HG03045 (cell line): Measurements from ENCODE around the gene ZSCAN10.
"Not testable (repeated sequence)": the region's sequence is repeated elsewhere in the genome, so short reads cannot be mapped to it uniquely, and the experiment has no call there.

Source experiments
- ATAC-seq: cut with Tn5 transposase; IDR thresholded peaks from one replicate; pipeline ENCODE4 v1.9.1; 2021; ENCODE audit warnings: mild to moderate bottlenecking, moderate library complexity; ENCODE audit not compliant: unreplicated experiment

The ZSCAN10 gene

DNA sequence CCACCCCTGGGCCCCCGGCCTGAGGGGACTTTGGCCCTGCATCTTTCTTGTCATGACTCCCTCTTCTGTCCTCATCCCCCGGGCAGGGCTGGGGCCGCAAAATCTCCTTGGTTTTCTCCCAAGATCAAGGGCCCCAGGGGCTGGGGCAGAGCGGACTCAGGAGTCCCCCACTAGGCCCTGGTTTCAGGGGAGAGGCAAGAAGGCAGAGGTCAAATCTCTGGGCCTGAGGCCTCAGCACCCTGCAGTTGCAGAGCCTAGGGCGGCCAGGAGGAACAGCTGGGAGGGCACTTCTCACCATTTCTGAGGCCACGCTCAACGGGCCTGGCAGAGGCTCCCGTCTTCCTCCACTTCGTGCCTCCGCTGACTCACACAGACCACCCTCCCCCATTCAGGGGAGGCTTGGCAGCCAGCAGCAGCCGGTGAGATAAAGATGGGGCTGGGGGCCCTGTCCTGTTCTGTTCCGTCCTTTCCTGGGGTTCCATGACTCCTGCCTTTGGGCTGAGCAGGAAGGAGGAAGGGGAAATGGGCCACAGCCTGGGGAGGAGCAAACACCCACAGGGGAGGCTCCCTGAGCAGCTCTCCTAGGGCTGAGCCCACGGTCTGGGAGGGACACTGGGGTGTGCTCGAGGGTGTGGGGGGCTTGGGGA is 12.4 kb downstream of the ZSCAN10 start:
- no peak for ATAC-seq

DNA sequence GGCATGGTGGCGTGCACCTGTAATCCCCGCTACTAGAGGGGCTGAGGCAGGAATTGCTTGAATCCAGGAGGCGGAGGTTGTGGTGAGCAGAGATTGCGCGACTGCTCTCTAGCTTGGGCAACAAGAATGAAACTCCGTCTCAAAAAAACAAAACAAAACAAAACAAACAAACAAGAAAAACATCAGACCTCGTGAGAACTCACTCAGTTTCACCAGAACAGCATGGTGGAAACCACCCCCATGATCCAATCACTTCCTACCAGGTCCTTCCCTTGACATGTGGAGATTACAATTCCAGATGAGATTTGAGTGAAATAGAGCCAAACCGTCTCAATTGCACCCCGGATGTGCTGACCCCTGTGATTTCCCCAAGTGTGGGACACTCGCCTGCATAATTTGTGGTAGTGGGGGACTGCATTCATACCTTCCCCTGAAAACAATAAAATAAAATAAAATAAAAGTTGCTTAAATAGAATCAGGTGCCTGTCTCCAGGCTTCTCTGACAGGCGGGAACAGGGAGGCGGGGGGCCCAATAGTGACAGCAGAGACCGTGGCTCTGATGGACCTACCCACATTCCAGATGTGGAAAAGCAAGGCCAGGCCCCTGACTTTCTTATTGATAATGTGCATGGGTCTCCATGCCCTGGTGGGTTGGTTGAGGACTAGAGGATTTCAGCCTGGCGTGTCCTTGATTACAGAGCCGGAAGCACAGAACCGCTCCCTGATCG is 13.1 kb downstream of the ZSCAN10 start:
- ATAC-seq = no peak

DNA sequence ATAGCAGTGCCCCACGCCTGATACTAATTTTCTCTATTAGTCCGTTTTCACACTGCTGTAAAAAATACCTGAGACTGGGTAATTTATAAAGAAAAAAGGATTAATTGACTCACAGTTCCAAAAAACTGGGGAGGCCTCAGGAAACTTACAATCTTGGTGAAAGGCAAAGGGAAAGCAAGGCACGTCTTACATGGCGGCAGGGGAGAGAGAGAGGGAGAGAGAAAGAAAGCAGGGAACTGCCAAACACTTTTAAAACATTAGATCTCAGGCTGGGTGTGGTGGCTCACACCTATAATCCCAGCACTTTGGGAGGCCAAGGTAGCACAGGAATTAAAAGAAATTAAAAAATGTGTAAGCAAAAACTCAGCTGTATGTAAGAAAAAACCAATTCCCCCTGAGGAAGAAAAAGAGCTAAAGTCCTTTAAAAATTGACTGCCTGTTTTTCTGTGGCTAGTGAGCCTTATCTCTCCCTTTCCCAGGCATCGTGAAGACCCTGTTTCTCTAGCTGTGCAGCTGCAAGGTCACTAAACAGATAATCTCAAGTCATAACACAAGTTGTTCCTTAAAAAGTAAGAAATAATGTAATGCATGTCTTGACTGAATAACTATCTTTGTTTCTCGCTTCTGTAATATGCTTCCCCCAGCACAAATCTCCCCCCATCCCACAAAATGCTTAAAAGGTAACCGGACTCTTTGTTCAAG is 14.0 kb downstream of the ZSCAN10 start:
- no peak for ATAC-seq

DNA sequence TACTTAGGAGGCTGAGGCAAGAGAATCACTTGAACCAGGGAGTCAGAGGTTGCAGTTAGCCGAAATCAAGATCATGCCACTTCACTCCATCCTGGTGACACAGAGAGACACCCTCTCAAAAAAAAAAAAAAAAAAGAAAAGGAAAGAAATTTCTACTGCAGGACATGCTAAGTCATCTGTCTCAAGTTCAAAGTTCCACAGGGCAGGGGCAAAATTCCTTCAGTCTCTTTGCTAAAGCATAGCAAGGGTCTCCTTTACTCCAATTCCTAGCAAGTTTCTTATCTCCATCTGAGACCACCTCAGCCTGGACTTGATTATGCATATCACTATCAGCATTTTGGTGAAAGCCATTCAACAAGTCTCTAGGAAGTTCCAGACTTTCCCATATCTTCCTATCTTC is 14.6 kb downstream of the ZSCAN10 start:
- no peak for ATAC-seq

GRCh38 chr16:3083408-3083807 is 15.7 kb downstream of the ZSCAN10 start:
- not testable (repeated sequence) for ATAC-seq

- not testable (repeated sequence) for ATAC-seq
Observed at GRCh38 chr16:3081957-3082356, 17.1 kb downstream of the ZSCAN10 start.

GRCh38 chr16:3080024-3080423 is 19.1 kb downstream of the ZSCAN10 start:
- ATAC-seq = no peak

GRCh38 chr16:3076577-3076976 is 22.5 kb downstream of the ZSCAN10 start:
- ATAC-seq = no peak

DNA sequence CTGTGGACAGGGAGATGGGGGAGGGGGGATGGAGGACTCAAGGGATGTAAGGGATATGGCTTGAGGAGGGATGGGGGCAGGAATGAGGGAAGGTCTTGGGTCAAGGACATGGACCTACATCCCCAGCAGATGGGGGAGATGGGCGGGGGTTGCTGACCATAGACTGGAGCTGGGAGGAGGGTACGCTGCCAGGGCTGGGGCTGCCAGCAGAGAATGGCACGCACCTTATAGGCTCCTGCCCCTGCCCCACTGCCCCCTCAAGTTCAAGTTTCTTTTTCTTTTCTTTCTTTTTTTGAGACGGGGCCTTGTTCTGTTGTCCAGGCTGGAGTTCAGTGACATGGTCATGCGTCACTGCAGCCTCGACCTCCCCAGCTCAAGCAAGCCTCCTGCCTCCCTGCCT is 23.1 kb downstream of the ZSCAN10 start:
- not testable (repeated sequence) for ATAC-seq

GRCh38 chr16:3075523-3075915 is 23.6 kb downstream of the ZSCAN10 start:
- ATAC-seq = no peak

DNA sequence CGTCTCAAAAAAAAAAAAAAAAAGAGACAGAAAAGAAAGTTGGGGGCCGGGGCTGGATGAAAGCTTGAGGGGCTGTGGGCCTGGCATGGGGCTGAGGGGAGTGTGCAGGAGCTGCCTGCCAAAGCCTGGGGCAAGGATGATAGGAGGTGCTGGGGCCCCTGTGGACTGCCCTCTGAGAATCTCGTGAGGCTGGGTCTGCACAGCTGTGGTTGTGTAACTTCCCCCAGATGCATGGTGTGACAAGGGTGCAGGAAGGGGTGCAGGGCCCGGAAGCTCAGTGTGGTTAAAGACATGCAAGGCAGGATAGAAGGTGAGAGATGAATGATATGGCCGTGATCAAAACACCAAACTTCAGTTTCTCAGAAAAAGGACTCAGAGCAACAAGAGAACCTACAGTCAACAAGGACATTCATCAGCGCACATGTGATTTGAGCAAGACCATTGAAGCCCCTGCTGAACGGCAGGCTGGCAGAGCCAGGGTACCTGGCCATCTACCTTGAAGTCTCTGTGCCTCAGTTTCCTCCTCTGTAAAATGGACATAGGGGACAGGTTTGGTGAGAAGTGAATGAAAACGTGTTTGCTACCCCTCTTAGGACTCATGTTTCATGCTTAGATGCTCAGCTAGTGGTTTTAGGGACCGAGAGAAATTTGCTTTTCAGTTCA is 24.1 kb downstream of the ZSCAN10 start:
- no peak for ATAC-seq

- ATAC-seq = no peak
Observed at GRCh38 chr16:3073448-3073847, 25.6 kb downstream of the ZSCAN10 start.

DNA sequence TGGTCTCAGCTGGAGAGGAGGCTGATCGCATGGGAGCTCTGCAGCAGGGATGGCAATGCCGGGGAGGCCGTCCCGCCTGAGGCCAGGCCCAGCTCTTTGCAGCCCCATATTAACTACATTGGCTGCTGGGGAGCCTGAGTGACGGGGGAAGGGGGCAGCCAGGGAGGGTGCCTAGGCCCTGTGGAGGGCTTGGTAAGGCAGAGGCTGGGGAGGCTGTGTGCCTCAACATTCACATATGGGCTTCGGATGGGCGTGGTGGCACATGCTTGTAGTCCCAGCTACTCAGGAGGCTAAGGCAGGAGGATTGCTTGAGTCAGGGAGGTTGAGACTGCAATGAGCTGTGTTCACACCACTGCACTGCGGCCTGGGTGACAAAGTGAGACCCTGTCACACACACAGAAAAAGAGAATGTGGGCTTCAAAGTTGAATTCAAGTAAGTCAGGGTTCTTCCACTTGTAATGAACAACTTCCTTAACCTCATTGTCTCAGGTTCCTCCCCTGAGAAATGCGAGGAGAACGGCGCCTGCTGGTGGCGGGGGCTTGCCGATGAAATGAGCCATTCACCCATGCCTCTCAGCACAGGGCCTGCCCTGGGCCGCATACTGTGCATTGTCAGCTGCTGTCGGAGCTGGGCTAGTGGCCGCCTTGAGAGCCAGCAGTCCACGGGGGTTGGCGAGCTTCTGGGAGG is 26.4 kb downstream of the ZSCAN10 start:
- not testable (repeated sequence) for ATAC-seq

DNA sequence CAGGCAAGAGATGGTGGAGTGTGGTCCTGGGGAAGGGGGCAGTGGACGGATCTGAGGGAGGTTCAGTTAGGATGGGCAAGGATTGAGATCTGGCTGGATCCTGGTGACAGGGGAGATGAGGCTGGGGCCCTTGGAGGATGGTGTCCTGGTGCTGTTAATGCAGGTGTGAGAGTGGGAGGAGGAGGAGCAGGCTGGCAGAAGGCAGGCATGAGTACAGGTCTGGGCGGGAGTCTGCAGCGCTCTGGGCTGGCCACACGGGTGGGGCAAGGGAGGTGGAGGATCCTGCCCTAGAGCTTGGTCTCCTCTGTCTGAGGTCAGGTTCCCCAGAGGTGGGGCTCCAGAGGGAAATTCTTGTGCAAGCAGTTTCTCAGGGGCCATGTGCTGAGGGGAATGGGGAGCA is 26.9 kb downstream of the ZSCAN10 start:
- ATAC-seq = not testable (repeated sequence)

- ATAC-seq = no peak
Observed at GRCh38 chr16:3071655-3072054, 27.4 kb downstream of the ZSCAN10 start.

- no peak for ATAC-seq
Observed at GRCh38 chr16:3070608-3071111, 28.4 kb downstream of the ZSCAN10 start.

DNA sequence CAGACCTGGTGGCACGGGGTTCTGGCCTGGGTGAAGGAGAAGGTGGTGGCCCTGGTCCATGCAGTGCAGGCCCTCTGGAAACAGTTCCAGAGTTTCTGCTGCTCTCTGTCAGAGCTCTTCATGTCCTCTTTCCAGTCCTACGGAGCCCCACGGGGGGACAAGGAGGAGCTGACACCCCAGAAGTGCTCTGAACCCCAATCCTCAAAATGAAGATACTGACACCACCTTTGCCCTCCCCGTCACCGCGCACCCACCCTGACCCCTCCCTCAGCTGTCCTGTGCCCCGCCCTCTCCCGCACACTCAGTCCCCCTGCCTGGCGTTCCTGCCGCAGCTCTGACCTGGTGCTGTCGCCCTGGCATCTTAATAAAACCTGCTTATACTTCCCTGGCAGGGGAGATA is 29.9 kb downstream of the ZSCAN10 start:
- not testable (repeated sequence) for ATAC-seq

GRCh38 chr16:3068487-3068886 is 30.6 kb downstream of the ZSCAN10 start:
- no peak for ATAC-seq

- ATAC-seq = no peak
Observed at GRCh38 chr16:3066440-3066748, 32.7 kb downstream of the ZSCAN10 start.

DNA sequence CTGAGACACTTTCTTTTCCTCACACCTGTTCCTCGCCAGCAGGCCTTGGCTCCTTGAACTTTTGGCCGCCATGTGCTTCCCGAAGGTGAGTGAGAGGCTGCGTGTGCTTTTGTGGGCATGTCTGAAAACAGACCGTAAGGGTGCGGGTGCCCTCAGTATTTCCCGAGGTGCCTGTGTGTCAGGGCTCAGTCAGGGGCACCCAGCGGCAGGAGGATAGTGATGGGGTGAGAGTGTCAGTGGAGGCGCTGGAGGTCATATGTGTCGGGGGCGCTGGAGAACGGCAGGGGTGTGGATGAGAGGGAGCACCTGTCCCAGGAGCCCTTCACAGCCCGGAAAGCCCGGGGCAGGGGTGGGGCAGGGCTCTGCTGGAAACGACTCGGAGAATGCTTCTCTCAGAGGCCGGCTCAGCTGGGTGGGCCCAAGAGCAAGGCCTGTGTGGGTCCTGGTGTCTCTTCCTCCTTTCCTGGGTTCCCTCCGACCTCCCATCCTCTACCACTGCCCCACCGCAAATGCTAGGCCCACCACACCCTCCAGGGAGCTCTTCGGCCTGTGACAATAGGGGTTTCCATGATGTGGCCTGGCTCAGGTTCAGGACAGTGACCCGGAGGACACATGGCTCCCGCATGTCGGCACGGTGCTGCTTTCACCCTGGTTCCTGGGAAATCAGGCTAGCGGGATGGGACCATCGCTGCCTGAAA is 33.2 kb downstream of the ZSCAN10 start:
- no peak for ATAC-seq
